ENCODE measurements around the gene SPTBN4. TPM values are rescaled to one million over a fixed set of nuclear protein-coding genes. Genes with fewer than 3 reads are reported as not detected.

The SPTBN4 gene
- total and polyA plus RNA-seq, 2 of the 4 experiments (the other 2 are of a cell fraction) = 0.72 to 0.91 TPM

- Histone ChIP-seq H2AK5ac (ENCODE audit: low read depth, low read length) (no peak overlapping the region), H3K4me3 (ENCODE audit: insufficient read depth, low read depth, low read length) (no peak overlapping the region), H2AK9ac (replicated peaks; ENCODE audit: low read depth, low read length, poor library complexity) (peak overlapping the region; percentile 31), H3K14ac (replicated peaks; ENCODE audit: low read depth, low read length) (no peak overlapping the region), H3K36me3 (ENCODE audit: control insufficient read depth, insufficient read depth, low read length) (peaks cover 19% of the 10 kb centered on the region), H3K4me1 (ENCODE audit: control insufficient read depth, insufficient read depth, low read length) (peaks cover 2% of the 10 kb centered on the region), H3K4ac (ENCODE audit: low read depth, low read length) (no peak overlapping the region), H3K27me3 (ENCODE audit: control insufficient read depth, insufficient read depth, low read length) (no peaks in the 10 kb centered on the region), H4K8ac (ENCODE audit: low read depth in 2 of 2, low read length in 2 of 2) (no peak overlapping the region), H4K5ac (ENCODE audit: low read depth, low read length) (no peak overlapping the region), H3K9me3 (ENCODE audit: control insufficient read depth, insufficient read depth, low read length) (no peaks in the 10 kb centered on the region), H2BK5ac (ENCODE audit: low read depth, low read length, poor library complexity, severe bottlenecking) (no peak overlapping the region), H3K79me1 (ENCODE audit: low read depth in 1 of 2, low read length in 2 of 2) (peaks cover 16 to 44% of the 10 kb centered on the region in 2 experiments; a peak in 3 of 4 replicates), H3K27ac (ENCODE audit: insufficient read depth, low read length) (no peak overlapping the region), H3K9ac (ENCODE audit: low read depth, low read length) (no peak overlapping the region), H3K18ac (ENCODE audit: low read depth, low read length) (no peak overlapping the region), H2BK15ac (ENCODE audit: low read depth, low read length) (no peak overlapping the region), H3K9me1 (ENCODE audit: insufficient read depth, low read length) (no peaks in the 10 kb centered on the region; the same call in 1 of the 2 replicates), H2BK120ac (ENCODE audit: low read depth, low read length) (no peak overlapping the region), H3K23ac (ENCODE audit: low read depth, low read length) (peak overlapping the region; percentile 59; the same call in 1 of the 2 replicates), H2AFZ (replicated peaks; ENCODE audit: low read length, poor library complexity) (no peak overlapping the region), H2BK20ac (ENCODE audit: low read depth, low read length) (0 out of 2 replicates have a peak overlapping the region, but pooled peaks have one; percentile 18), H3K56ac (ENCODE audit: extremely low read depth, insufficient read depth, low read length) (no peak overlapping the region), H3K4me2 (ENCODE audit: low read depth, low read length) (peak overlapping the region; percentile 95), H4K91ac (ENCODE audit: insufficient read depth, low read depth, low read length) (no peak overlapping the region), H4K20me1 (ENCODE audit: insufficient read depth, low read length) (peaks cover 33% of the 10 kb centered on the region)
- WGBS, 2 experiments (ENCODE audit: extremely low coverage in 2 of 2, insufficient read length in 1 of 2) = no CpG with 5 or more reads among the region's 11 CpGs
- in situ Hi-C loops (cut with MboI; ENCODE audit: low sequenced_read_pairs) (no loop called here), intact Hi-C loops (cut with micrococcal nuclease) (loop anchor here (5.0 kb wide), 3 partner anchors 94 to 206 kb away; partner anchors contain the start of genes C19orf47 and PLD3), dilution Hi-C loops (cut with HindIII; ENCODE audit: low sequenced_read_pairs, unreplicated experiment) (no loop called here)
- no TSS peak for BruUV-seq (replicated peaks)
- ATAC-seq (ENCODE audit: low read depth) (no peak), DNase-seq (no peak)
- TF ChIP-seq MAFK (IDR thresholded peaks at IDR 0.05; ENCODE audit: low read depth, low read length) (no peak), MAZ (IDR thresholded peaks at IDR 0.05; ENCODE audit: borderline replicate concordance, low read depth, low read length) (no peak)
- CTCF ChIA-PET = no interaction called here
- POLR2A ChIA-PET (ENCODE audit: unreplicated experiment) = interaction anchor here (0.9 kb wide), 1 partner anchor 8 kb away, joined by 4 read pairs; no protein-coding TSS in a partner anchor
Observed at GRCh38 chr19:40441719-40442253, 25.0 kb upstream of the SPTBN4 start.
